NCI-H1092 treated with DMSO at 0.1 percent for 48 hours (cell line): ENCODE results near the gene MED27.

Source experiments
- DNase-seq: peaks from one replicate; lab custom pipeline; 2025; lab: John Stamatoyannopoulos, UW

The MED27 gene

DNA sequence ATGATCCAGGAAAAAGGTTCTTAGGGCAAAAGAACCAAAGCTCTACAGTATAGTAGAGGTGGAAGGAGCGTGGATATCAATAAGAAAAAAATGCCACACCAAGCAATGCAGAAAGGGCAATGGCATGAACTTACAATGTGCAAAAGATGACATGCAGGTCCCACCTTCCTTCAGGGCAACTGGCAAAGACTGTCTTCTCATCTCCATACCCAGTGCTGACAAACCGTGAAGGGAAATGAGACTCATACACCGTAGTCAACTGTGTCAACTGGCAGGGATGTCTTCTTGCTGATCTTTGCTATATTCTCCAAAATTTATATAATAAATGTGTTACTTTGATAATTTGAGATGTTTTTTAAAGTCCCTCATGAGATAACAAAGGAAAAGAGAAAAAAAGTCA is 36.0 kb downstream of the MED27 start:
- no peak for DNase-seq

DNA sequence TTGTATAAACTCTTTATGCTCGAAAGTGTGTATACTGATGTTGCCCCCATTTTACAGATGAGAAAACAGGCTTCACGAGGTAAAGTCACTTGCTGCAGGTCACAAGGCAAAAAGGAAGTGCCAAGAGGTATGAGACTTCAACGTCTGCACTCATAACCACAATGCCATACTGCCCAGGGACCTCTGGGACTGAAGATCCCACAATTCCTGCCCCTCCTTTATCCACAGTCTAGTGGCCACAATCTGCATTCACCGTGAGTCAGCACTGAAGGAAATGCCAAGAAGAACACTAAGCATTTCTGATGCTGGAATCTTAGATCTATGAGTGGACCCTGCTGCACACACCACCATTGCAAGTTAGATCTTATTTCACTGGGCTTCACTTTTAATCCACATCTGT is 37.3 kb downstream of the MED27 start:
- no peak for DNase-seq

DNA sequence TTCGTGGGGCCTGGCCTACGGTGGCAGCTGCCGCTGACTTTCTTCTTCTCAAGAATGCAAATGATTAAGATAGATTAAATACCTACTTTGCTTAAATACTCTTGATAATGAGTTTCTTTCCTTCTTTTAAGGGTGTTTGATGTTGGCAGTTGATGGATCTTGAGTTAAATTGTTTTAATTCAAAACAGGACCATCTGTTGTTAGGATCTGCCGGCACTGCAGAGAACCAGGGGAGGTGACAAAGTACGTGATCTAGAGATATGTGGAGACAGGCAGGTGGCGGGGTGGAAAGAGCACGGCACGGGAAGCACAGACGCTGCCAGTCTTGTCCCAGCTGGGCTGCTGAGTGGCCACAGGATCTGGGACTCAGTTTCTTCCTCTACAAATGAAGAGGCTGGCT is 37.9 kb downstream of the MED27 start:
- DNase-seq: no peak

DNA sequence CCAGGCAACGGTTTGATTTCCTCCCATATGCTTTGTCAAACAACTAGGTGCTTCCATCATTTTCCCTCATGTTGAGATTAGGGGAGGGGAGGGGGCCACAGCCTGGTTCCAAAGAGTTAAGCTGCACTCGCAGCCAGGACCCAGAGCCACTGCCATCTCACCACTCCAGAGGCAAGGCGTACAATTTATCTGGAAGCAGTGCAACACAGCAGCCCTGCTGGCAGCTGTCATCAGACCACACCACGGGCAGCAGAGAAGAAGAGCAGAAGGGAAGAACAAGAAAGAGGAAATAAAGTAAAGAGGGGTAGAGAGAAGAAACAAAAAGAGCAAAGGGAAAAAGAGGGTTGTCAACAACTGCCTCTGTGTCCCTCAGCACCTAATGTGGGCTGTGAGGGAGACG is 38.9 kb downstream of the MED27 start:
- no peak for DNase-seq

DNA sequence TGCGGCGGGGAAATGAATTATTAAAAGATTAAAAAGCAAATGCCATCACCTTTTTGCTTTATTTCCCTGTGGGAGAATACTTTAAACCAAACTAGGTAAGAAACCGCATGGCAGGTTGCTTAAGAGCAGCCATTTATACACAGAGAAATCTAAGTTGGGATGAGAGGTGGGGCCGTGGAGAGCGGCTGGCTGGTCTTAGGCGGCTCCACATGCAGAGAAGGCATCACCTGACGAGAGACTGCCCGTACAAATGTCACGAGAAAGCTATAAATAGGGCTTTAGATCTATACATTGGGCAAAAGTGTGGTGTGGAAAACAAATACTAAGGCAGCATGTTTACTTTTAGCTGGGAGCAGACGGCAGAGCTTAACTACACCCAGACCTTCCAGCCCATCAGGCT is 39.4 kb downstream of the MED27 start:
- DNase-seq: no peak

DNA sequence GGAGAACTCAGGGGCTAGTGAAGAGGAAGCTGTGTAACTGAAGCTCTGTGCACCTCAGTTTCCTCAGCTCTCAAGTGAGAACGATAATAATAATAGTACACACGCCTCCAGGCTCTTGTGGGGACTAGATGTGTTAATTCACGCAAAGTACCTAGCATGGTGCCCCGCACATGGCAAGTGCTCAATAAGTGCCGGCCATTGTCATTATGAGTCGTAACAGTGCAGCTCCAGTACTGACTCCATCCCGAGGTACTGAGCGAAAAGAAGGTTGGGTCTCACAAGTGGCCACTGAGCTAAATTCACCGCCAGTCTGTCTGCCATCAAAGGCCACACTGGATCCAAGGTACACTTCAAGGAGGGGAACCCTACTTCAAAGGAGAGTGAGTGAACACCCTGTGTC is 40.4 kb downstream of the MED27 start:
- no peak for DNase-seq

DNA sequence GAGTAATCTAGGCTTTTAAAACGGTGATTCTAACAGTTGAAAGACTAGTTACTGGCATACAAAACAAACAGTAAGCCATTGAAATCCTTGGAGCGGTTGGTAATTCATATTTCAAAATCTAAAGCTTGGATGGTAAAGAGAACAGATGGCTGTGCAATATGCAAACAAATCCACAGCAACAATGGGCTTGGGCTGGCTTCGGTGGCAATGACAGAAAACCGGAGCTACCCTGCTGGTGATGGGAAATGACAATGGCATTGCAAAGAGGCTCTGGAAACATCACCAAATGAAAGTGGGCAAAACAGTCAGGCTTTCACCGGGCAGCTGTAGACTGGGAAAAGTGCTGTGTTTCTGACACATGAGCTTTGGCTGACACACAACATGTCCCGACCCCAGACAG is 42.2 kb downstream of the MED27 start:
- peak; percentile 85 for DNase-seq

DNA sequence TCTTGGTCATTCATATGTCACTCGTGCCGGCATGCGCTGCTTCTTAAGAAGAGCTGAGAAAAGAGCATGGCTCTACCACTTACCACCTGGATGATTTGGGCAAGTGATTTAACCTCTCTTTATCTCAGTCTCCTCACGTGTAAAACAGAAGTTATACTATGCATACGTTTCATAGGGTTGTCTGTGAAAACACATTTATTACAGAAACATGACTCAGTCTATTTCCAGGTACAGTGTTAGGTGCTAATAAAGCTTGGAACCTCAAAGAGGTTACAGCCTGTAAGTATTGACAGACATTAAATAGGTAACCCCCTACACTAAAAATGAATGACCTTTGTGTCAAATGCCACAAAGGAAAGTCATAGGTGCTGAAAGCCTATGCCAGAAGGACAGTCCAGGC is 43.1 kb downstream of the MED27 start:
- DNase-seq: no peak

DNA sequence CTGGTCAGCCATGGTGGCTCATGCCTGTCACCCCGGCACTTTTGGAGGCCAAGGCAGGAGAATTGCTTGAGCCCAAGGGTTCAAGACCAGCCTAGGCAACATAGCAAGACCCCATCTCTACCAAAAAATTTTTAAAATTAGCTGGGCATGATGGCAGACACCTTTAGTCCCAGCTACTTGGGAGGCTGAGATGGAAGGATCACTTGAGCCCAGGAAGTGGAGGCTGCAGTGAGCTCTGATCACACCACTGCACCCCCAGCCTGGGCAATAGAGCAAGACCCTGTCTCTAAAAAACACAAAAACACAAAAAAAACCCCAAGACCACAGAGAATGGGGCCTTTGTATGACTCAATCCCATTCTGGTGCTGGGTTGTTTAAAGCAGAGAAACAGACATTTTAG is 44.0 kb downstream of the MED27 start:
- no peak for DNase-seq

DNA sequence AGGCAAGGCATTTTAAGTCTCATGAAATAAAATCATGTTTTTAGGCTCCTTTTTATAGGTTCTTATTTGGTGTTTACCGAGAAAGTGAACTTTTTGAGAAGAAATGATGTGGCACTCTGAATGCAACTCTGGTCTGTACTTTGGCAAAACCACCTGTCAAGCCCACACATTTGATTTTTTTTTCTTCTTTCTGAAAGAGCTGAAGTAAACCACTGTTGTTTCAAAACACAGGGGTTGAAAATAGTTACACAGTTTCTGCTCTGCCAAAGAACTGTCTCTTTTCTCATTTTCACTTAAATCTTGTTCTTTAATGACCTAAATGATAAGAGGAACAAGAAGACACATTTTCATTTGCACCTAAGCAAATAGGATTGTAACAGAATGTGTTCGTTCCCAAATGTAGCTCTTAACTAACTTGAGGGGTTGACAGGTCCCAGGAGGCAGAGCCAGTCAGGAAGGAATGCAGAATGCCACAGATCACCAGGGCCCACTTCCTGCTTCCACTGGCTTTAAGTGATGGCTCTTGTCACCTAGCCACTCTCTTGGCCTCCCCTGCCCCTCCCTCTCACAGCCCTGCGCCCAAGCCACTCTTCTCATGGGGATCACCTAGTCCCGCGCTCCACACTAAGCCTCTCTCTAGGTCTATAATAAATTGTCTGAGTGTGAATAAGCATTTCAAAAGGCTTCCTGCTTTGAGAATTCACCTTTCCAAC is 47.3 kb downstream of the MED27 start:
- no peak for DNase-seq

DNA sequence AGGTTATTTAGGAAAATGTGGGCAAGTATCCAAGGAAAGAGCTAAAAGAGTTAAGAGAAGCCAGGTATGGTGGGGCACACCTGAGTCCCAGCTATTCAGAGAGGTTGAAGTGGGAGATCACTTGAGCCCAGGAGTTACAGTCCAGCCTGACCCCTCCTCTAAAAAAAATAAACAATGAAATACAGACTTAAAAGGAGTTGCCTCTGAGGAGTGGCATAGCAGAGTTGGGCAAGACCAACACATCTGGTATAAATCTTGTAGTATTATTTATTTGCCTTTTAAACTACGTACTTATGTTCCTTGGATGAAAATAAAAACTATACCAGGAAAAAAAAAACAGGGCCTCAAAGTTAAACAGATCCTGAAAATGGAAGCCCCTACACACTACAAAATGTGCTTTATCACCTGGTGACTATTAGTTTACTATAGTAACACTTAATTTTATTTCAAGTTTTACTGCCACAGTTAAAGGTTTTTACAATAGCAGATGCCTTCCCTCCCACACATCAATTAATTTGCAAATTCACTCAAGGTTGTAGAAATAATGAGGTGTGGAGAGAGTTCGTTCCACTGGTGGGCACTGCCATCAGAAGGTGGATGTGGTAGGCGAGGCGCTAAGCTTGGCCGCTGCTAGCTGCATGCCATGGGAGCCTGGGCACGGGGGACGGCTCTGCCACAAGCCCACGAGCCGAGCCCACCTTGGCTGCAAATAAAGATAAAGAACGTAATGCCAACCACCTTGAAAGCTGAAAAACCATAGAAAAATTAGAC is 48.0 kb downstream of the MED27 start:
- DNase-seq: no peak

DNA sequence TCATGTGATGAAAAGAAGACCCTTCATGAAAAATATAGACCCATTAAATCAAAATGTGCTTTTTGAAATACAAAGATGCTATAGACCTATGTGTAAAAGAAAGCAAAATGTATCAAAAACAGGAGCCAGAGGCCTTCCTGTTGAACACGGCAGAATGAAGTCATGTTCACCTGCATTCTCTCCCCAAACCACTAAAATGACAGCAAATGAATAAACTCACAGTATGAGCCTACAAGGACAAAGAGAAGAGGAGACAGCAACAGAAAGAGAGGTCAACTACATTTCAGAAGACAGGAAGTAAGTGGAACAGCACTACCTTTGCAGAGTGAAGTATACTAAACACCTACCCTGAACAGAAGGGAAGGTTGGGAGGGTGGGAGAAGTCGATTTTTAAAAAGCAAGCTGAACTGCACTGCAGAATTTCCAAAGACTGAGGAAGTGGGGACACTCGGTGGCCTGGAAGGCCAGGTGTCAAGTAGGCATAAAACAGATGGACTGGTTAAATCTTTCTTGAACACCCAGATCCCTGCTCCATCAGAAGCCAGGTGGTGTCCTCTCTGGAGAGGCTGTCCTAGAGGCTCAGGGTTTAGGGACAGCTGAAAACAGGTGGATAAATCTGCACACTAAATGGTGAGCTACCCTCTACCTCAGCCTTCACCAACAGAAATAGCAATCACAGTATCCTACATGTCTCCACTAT is 48.9 kb downstream of the MED27 start:
- no peak for DNase-seq

DNA sequence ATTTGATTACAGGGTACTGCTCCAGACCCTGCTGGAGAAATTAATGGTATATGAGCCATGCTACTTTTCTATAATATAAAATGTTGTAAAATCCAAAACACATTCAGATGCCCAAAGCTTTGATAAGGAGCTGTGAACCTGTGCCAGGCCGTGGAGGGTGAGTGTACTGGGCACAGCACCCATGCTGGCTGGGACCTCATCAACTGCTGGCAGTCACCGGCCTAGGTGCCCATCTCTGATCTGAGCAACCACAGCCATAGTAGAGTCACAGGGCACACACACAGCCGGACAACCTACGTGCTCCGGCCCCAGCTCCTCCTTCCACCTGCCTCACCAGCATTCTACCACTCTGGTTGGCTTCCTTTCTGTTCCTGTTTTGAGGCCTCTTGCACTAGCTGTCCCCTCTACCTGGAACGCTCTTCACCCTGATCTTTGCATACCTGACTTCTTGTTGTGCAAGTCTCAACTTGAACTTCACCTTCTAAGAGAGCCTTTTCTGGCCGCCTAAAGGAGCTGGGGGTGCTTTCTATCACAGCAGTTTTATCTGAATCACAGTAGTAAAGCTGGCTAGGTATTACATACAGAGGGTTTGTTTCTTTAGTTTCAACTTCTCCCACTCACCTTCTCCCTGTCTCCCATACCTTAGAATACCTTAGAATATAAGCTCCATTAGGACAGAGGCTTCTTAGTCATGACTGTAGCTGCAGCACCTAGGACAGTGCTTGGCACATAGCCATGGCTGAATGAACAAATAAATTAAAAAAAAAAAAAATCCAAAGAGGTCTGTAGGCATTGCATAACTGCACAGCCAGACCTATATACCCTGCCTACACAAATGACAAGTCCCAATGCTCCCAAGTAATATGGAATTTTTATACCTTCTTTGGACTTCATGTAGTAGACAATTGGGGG is 51.7 kb downstream of the MED27 start:
- no peak for DNase-seq

DNA sequence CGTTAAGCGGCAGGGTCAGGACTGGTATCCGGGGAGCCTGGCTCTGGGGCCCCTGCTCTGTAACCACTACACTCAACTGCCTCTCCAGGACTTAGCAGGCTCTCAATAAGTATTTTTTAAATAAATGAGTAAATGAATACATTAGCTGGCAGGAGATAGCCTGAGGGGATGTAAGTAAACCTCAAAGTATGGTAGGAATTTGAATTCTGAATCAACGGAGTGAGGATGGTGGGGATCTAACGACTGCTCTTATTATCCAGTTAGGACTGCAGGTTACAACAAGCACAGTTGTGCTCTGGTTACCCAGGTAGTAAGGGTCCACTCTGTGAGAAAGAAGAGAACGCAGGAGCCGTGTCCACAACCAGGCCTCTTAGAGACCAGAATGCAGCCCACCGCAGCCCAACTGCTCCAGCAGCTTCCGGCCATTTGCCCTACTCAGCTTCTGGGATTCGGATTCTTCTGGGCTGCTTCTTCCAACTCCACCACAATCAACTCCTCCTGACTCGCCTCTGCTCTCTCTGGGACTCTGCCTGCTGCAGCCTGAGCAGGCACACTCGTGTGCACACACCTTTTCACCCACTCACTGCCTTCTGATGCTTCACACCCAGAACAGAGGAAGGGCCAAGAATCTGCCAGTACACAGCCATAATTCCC is 52.6 kb downstream of the MED27 start:
- no peak for DNase-seq

DNA sequence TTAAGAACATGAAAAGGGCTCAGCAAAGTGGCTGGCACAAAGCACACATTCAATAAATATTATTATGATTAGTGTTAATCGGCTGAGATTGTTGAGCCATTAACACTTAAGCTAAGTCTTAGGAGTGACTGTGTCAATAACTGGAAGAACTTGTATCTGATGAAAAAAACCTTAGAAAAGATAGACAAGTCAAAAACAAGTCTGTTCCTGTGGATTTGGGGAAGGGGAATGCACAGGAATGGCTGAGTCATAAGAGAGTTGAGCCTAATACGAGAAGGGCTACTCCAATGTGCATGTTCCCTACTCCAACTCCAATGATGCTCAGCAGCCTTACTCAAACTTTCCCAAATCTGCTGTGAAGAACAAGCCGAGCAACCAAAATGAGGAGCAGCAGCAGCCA is 53.9 kb downstream of the MED27 start:
- DNase-seq: no peak

DNA sequence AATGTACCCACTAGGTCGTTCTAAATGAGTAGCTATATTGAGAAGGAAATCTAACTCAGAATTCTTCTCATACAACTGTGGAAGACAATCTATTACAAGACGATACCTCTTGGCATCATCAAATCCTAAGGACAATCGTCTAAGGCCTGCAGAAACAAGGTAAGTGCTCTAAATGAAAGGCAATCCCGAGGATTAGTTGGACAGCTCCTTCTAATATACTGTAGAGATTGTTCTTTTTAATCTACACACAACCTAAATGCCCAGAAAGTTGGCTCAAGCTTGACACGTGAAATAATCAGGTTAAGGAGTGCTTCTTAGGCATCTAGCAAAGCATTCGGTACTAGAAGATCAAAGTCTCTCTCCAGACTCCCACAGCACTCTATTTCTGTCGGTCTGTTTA is 55.1 kb downstream of the MED27 start:
- DNase-seq: no peak

DNA sequence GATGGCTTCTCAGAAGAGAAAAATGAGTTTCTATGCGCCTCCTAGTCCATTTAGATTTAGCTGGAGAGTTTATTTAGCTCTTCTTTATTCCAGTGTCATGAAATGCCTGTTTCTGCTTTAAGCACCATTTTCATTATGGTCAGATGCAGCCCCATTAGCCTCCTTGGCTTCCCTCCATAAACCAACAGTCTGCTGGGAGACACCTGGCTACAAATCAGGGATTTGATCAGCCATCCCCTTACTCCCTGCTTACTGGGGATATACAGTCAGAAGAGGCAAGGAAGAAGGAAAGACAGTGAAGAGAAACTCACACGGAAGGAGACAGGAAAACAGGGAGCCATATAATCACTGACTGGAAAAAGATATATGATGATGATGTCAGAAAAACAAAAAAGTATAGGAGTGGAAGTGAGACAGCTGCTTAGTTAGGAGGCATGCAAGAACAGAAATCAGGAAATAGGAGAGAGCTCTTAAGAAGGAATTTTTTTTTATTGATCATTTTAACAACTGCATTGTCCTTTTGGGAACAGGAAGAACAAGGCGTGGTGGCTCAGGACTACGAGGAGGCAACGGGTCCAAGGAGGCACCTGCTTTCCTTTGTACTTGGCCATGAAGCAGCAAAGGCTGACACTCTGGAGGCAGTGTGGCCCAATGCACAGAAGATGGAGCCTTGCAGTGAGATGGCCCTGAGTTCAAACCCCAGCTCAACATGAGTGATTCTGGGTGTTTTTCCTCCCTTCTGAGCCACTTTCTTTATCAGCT is 56.1 kb downstream of the MED27 start:
- DNase-seq: peak; percentile 85

DNA sequence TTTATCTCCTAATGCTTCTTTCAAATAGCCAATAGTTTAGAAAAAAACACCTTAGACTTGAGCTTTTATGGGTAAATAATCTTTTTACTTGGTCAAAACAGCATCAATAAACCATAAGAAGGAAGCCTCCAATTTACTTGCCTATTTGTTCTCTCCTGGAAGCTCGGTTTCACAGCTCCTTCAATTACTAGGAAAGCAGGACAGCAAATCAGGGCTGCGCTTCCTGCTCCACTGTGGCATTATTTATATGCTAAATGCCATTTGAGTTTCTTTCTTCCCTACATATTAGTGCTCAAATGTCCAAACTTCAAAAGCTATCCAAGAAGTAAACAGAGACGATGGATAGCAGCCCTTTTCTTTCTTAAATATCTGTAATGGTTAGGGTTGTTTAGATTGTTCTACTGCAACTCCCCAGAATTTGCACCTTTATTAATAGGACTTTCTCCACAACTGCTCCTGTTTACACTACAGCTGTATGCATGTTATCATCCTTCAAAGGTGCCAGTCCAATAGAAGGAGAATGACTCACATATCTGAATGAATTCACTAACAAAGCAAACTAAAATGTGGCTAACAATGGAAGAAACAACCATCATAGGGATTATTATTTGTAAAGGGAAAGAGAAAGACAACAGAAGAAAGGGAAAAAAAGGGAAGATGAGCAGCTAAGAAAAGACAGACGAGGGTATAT is 58.7 kb downstream of the MED27 start:
- DNase-seq: no peak

DNA sequence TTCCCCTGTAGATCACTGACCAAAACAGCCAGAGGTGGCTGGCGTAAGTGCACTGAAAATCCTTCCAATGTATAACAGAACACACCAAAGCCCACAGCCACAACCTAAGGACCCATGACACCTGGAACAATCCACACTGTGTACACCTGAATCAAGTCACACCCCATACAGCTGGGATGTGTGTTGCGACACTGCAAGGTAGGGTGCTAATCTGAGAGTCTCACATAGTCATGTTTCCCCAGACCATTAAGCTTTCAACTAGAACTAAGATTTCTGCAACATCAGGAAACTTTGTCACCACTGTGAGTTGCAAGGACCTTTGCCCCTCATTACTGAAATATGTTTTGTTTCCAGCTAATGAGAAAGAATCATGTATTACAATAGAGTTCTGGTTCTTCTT is 59.4 kb downstream of the MED27 start:
- no peak for DNase-seq

DNA sequence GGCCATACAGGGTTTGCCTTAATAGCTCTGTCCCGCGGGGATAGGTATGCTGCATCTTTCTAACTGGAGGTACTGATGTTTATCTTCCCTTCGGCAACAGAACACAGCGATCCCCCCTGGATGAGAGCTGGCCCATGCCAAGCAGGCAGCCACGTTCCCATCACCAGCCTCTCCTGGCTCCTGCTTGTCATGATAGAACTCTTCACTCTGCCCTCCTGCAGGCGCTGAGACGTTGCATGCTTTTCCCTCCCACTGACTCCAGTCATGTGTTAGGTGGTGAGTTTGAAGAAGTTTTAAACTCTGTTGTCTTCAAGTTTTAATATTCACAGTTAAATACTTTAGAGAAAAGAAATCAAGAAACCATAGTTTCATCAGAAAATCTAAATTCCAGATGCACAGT is 60.0 kb downstream of the MED27 start:
- DNase-seq: no peak
